GM13977 (cell line): ENCODE data around the gene NR1H4.

Experiments used
- DNase-seq: peaks from one replicate; pipeline ENCODE4 v3.0.0; 2012; ENCODE audit warnings: low spot score
- in situ Hi-C: fragments of 300-500 bp; cut with MboI; formaldehyde crosslinking; loops from one replicate; pipeline ENCODE4 v1.12.0; 2022; ENCODE audit warnings: low sequenced_read_pairs, low pct_unique_long_range_greater_than_20kb, mixed read lengths, inconsistent platforms; ENCODE audit not compliant: unreplicated experiment
- TF ChIP-seq, protein P1 (sequence below): IDR thresholded peaks from 2 replicates; pipeline ENCODE4 v1.5.1; 2012; ENCODE audit warnings: mild to moderate bottlenecking, control low read depth; ENCODE audit not compliant: insufficient read depth; ENCODE audit errors: extremely low read depth, missing control alignments

The NR1H4 gene

DNA sequence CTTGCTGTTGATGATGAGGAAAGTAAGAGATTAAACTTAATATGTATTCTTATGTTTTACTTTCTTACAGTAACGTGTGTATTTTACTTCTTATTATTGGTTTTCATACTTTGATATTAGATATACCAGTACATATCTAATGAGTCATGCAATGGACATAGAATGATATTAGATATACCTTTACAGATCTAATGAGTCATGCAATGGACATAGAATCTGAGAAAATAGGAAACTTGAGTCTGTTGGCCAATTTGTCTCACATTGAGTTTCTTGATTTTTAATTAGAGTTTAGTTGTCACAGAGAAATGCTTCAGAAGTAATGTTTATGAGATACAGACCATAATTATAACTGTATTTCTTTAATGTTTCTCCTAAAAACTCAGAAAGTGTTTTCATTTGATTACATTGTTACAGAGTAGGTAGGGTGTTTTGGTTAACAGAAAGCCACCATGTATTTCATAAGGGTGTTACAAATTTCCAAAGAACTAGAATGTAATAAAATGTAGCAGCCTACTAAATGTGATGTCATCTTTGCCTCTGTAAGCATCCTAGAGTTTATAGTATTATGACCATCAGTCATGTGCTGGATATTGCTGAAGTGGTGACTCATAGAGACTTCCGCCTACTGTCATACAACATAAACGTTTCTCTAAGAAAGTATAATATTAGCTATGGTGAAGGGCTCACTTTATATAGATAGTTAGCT is 102.8 kb downstream of the NR1H4 start:
- in situ Hi-C loops, result no loop called here
- TF ChIP-seq, protein P1, sequence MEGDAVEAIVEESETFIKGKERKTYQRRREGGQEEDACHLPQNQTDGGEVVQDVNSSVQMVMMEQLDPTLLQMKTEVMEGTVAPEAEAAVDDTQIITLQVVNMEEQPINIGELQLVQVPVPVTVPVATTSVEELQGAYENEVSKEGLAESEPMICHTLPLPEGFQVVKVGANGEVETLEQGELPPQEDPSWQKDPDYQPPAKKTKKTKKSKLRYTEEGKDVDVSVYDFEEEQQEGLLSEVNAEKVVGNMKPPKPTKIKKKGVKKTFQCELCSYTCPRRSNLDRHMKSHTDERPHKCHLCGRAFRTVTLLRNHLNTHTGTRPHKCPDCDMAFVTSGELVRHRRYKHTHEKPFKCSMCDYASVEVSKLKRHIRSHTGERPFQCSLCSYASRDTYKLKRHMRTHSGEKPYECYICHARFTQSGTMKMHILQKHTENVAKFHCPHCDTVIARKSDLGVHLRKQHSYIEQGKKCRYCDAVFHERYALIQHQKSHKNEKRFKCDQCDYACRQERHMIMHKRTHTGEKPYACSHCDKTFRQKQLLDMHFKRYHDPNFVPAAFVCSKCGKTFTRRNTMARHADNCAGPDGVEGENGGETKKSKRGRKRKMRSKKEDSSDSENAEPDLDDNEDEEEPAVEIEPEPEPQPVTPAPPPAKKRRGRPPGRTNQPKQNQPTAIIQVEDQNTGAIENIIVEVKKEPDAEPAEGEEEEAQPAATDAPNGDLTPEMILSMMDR, result no peak
- DNase-seq, result no peak

DNA sequence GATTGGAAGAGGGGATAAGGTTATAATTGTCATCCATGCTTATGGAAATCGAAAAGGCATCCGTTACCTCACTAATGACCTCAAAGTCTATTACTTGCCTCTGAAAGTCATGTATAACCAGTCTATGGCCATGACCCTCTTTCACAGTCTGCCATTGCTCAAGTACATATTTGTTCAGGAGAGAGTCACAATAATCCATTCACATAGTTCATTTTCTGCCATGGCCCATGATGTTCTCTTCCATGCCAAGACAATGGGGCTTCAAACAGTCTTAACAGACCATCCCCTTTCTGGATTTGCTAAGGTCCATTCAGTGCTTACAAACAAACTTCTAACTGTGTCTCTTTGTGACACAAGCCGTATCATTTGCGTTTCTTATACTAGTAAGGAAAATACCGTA is 105.3 kb downstream of the NR1H4 start:
- in situ Hi-C loops, result no loop called here
- DNase-seq, result no peak
- TF ChIP-seq, protein P1, result no peak

- in situ Hi-C loops, result no loop called here
- no peak for DNase-seq
- TF ChIP-seq, protein P1, result no peak
Measured at GRCh38 chr12:100579844-100580243, 106.2 kb downstream of the NR1H4 start.

DNA sequence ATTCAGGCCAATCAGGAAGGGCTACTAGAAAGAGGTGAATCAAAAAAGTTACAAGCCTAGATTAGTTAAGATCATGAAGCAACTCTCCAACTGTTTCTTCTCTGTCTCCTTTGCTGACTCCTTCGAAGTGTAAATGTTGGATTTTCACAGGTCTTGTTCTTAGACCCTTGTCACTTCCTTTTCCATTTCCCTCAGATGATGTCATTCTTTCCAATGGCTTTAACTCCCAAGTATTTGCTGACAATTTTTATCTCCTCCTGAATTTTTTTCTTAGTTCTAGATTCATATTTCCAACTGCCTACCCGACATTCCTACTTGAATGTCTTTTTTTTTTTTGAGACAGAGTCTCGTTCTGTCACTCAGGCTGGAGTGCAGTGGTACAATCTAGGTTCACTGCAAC is 110.6 kb downstream of the NR1H4 start:
- TF ChIP-seq, protein P1, result no peak
- DNase-seq, result no peak
- in situ Hi-C loops, result no loop called here

DNA sequence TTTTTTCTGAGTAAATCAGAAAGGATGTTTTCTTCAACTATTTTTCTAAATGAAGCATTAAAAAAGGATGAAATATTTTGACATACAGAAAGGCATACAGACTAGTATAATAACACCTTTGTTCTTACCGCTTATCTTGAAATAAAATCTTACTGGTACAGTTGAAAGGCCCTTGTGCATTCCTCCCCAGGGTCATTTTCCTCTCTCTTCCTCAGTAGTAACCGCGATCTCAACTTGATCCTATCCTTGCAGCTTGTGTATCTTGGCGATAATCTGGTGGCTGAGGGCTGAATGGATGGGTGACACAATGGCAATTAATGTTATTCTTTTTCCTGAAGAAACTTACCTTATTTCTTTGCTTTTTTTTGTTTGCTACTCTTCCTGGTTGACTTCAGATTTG is 118.3 kb downstream of the NR1H4 start:
- in situ Hi-C loops, result no loop called here
- TF ChIP-seq, protein P1, result no peak
- no peak for DNase-seq

DNA sequence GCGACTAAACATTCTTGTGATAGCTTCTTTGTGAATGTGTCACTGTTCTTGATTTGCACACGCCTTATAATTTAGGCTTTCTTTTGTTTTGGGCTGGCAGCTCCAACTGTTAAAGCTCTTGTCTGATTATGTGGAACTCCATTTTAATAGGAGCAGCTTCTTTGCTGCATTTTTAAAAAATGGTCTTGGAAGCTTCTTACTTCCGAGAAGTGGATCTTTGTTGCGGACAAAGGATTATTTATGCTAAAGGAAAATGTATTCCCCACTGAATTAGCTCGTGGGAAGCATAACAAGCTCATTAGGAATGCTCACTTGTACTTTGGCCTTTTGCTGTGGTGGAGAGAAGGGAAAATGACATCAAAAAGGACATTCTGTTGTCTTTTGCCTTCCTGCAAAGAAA is 119.8 kb downstream of the NR1H4 start:
- no peak for DNase-seq
- in situ Hi-C loops, result no loop called here
- TF ChIP-seq, protein P1, result no peak
